IMR-90 (cell line): ENCODE measurements around the gene CSPG5. TPM values are rescaled to one million over a fixed set of nuclear protein-coding genes. Genes with fewer than 3 reads are reported as not detected.

ENCODE experiments used
- ATAC-seq: fragments of 200-7000 bp; cut with Tn5 transposase; 2 replicates; pipeline ENCODE4 v1.9.1; 2020; ENCODE audit warnings: low read depth, mild to moderate bottlenecking, moderate library complexity
- BruUV-seq: library from RNA; stranded (reverse); fragments of 400-500 nt; replicated peaks from 2 replicates; lab custom pipeline; 2021; lab: Mats Ljungman, UMichigan
- CTCF ChIA-PET: fragments of 300-600 bp; formaldehyde crosslinking; extraction: SDS; loops from one replicate; lab custom pipeline; 2021; ENCODE audit warnings: antibody characterized with exemption; lab: Yijun Ruan, JAX
- POLR2A ChIA-PET: fragments of 300-600 bp; sonication (Branson Sonifier 250); formaldehyde crosslinking; loops from one replicate; lab custom pipeline; 2022; ENCODE audit warnings: antibody characterized with exemption; ENCODE audit not compliant: unreplicated experiment; lab: Charles Lee
- DNase-seq: peaks from one replicate; pipeline ENCODE4 v3.0.0; 2013
- H2AFZ ChIP-seq: replicated peaks from 2 replicates; pipeline ENCODE3; 2013; ENCODE audit warnings: low read length, mild to moderate bottlenecking; ENCODE audit not compliant: poor library complexity
- H2AK5ac ChIP-seq: 2 replicates; pipeline ENCODE4 v1.6.1; 2013; ENCODE audit warnings: low read depth, low read length, inconsistent platforms
- H2AK9ac ChIP-seq: replicated peaks from 2 replicates; pipeline ENCODE3; 2013; ENCODE audit warnings: mild to moderate bottlenecking, low read depth, low read length, moderate library complexity; ENCODE audit not compliant: poor library complexity
- H2BK120ac ChIP-seq: 2 replicates; pipeline ENCODE4 v1.6.1; 2013; ENCODE audit warnings: low read depth, low read length, inconsistent platforms
- H2BK15ac ChIP-seq: 3 replicates; pipeline ENCODE4 v1.6.1; 2013; ENCODE audit warnings: low read depth, low read length, inconsistent platforms
- H2BK20ac ChIP-seq: 2 replicates; pipeline ENCODE4 v1.6.1; 2013; ENCODE audit warnings: low read depth, mild to moderate bottlenecking, inconsistent platforms, low read length, moderate library complexity
- H2BK5ac ChIP-seq: 2 replicates; pipeline ENCODE4 v1.6.1; 2013; ENCODE audit warnings: mild to moderate bottlenecking, low read depth, low read length, inconsistent platforms; ENCODE audit not compliant: poor library complexity, severe bottlenecking
- H3K14ac ChIP-seq: replicated peaks from 2 replicates; pipeline ENCODE4 v1.6.1; 2013; ENCODE audit warnings: low read depth, low read length, inconsistent platforms
- H3K18ac ChIP-seq: 2 replicates; pipeline ENCODE4 v1.6.1; 2013; ENCODE audit warnings: low read depth, low read length, control low read depth
- H3K23ac ChIP-seq: 2 replicates; pipeline ENCODE4 v1.6.1; 2013; ENCODE audit warnings: low read depth, low read length, inconsistent platforms
- H3K27ac ChIP-seq: 2 replicates; pipeline ENCODE4 v1.5.1; 2013; ENCODE audit warnings: mild to moderate bottlenecking, control low read depth, low read length; ENCODE audit not compliant: insufficient read depth
- H3K27me3 ChIP-seq: 2 replicates; pipeline ENCODE4 v1.6.1; 2013; ENCODE audit warnings: low read length; ENCODE audit not compliant: control insufficient read depth, insufficient read depth
- H3K36me3 ChIP-seq: 2 replicates; pipeline ENCODE4 v1.6.1; 2013; ENCODE audit warnings: low read length, mixed read lengths; ENCODE audit not compliant: control insufficient read depth, insufficient read depth
- H3K4ac ChIP-seq: 2 replicates; pipeline ENCODE4 v1.6.1; 2013; ENCODE audit warnings: low read depth, low read length, inconsistent platforms
- H3K4me1 ChIP-seq: 2 replicates; pipeline ENCODE4 v1.6.1; 2013; ENCODE audit warnings: low read length, mixed read lengths; ENCODE audit not compliant: control insufficient read depth, insufficient read depth
- H3K4me2 ChIP-seq: 2 replicates; pipeline ENCODE4 v1.6.1; 2013; ENCODE audit warnings: low read depth, mild to moderate bottlenecking, control low read depth, low read length, moderate library complexity
- H3K4me3 ChIP-seq: 2 replicates; pipeline ENCODE4 v1.5.1; 2013; ENCODE audit warnings: low read depth, mild to moderate bottlenecking, control low read depth, low read length, moderate library complexity; ENCODE audit not compliant: insufficient read depth
- H3K56ac ChIP-seq: 2 replicates; pipeline ENCODE4 v1.6.1; 2013; ENCODE audit warnings: low read length, inconsistent platforms; ENCODE audit not compliant: insufficient read depth; ENCODE audit errors: extremely low read depth
- H3K79me1 ChIP-seq, 2 experiments: 2 replicates each; pipeline ENCODE4 v1.6.1; 2013; ENCODE audit warnings: low read length in 2 of 2, inconsistent platforms in 1 of 2, low read depth in 1 of 2
- H3K9ac ChIP-seq: 2 replicates; pipeline ENCODE4 v1.6.1; 2013; ENCODE audit warnings: low read depth, low read length, control low read depth
- H3K9me1 ChIP-seq: 2 replicates; pipeline ENCODE4 v1.6.1; 2013; ENCODE audit warnings: low read length, inconsistent platforms; ENCODE audit not compliant: insufficient read depth
- H3K9me3 ChIP-seq: 2 replicates; pipeline ENCODE4 v1.6.1; 2013; ENCODE audit warnings: low read length; ENCODE audit not compliant: control insufficient read depth, insufficient read depth
- H4K20me1 ChIP-seq: 2 replicates; pipeline ENCODE4 v1.6.1; 2013; ENCODE audit warnings: low read length, inconsistent platforms; ENCODE audit not compliant: insufficient read depth
- H4K5ac ChIP-seq: 2 replicates; pipeline ENCODE4 v1.6.1; 2013; ENCODE audit warnings: mild to moderate bottlenecking, low read depth, low read length, control low read depth
- H4K8ac ChIP-seq, 2 experiments: 2 replicates each; pipeline ENCODE4 v1.6.1; 2013; ENCODE audit warnings: low read depth in 2 of 2, low read length in 2 of 2, control low read depth in 1 of 2, inconsistent platforms in 1 of 2
- H4K91ac ChIP-seq: 2 replicates; pipeline ENCODE4 v1.6.1; 2013; ENCODE audit warnings: low read depth, low read length, inconsistent platforms; ENCODE audit not compliant: insufficient read depth
- CHD1 ChIP-seq: IDR thresholded peaks from 2 replicates; pipeline ENCODE4 v1.6.1; 2012; ENCODE audit warnings: low read depth, low read length, improper control_type of control experiment
- FOS ChIP-seq: fragments of 150-350 bp; IDR thresholded peaks from 2 replicates; pipeline ENCODE4 v1.6.1; 2016; ENCODE audit warnings: low read depth, low read length
- NFE2L2 ChIP-seq: fragments of 150-350 bp; IDR thresholded peaks from 2 replicates; pipeline ENCODE4 v1.6.1; 2016; ENCODE audit warnings: low read depth, mild to moderate bottlenecking, low read length
- RAD21 ChIP-seq: IDR thresholded peaks from 2 replicates; pipeline ENCODE4 v1.6.1; 2012; ENCODE audit warnings: low read length, improper control_type of control experiment
- WGBS, 2 experiments: methylation state at CpG; one replicate each; pipeline versions ENCODE4 v1.1.5 to v1.1.7; 2013; ENCODE audit warnings: missing lambda C conversion rate in 2 of 2; ENCODE audit not compliant: insufficient read length in 1 of 2; ENCODE audit errors: extremely low coverage in 2 of 2; 5-methylcytosine and 5-hydroxymethylcytosine counted together
- dilution Hi-C: fragments of 300-500 bp; cut with HindIII; formaldehyde crosslinking; loops from one replicate; pipeline ENCODE4 v1.14.3; 2018; ENCODE audit warnings: low sequenced_read_pairs; ENCODE audit not compliant: unreplicated experiment
- in situ Hi-C: fragments of 300-500 bp; cut with MboI; formaldehyde crosslinking; loops from 3 replicates; pipeline ENCODE4 v1.14.3; 2019; ENCODE audit warnings: low sequenced_read_pairs, inconsistent platforms, mixed read lengths
- intact Hi-C: fragments of 100-400 bp; cut with micrococcal nuclease; formaldehyde crosslinking; loops from 2 replicates; pipeline ENCODE4 v1.10.0; 2022
- polyA plus RNA-seq, 3 experiments: library from polyadenylated mRNA; depleted of rRNA; stranded (reverse); fragments of >200 nt; gene quantifications; 2 replicates each; pipeline ENCODE4 v1.2.3, GENCODE V29; 2012; ENCODE audit warnings: low replicate concordance in 1 of 3
- total RNA-seq: library from RNA; depleted of rRNA; stranded (reverse); fragments of >200 nt; gene quantifications from 2 replicates; pipeline ENCODE4 v1.2.3, GENCODE V29; 2012

The CSPG5 gene
- total and polyA plus RNA-seq, 2 of the 4 experiments (the other 2 are of a cell fraction), result under 0.01 to 0.10 TPM

DNA sequence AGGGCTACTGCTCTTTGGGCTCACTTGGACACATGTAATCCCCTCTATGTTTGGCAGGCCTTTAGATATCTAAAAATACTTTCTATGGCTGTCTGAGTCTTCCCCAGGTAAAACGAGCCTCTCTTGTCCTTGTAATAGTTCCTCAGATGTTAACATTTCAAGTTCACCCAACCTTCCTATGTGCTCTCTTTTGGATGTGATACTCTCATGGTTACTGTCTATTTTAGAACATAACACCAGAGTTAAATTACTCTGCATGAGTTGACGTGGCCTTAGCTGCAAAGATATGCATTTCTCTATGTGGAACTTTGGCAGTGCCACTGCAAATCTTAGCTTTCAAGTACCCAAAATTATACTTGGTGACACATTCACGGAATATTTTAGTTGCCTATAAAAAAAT lies 31.9 kb upstream of the CSPG5 start:
- no peaks in the 10 kb centered on the region for H3K27me3 ChIP-seq
- H3K23ac ChIP-seq, result no peak overlapping the region
- no peaks in the 10 kb centered on the region for H3K9me3 ChIP-seq
- no peak overlapping the region for H2BK5ac ChIP-seq
- H3K9me1 ChIP-seq, result peaks cover 17% of the 10 kb centered on the region
- H3K4me2 ChIP-seq, result no peak overlapping the region
- H3K4me1 ChIP-seq, result peaks cover 6% of the 10 kb centered on the region; the same call in 1 of the 2 replicates
- H3K27ac ChIP-seq, result no peak overlapping the region
- H2BK15ac ChIP-seq, result no peak overlapping the region
- intact Hi-C loops (no loop called here), in situ Hi-C loops (no loop called here), dilution Hi-C loops (no loop called here)
- H3K9ac ChIP-seq, result no peak overlapping the region
- H3K36me3 ChIP-seq, result peaks cover 24% of the 10 kb centered on the region
- peaks cover 15% of the 10 kb centered on the region for H4K20me1 ChIP-seq
- H4K91ac ChIP-seq, result no peak overlapping the region
- H3K56ac ChIP-seq, result no peak overlapping the region
- no peak overlapping the region for H3K14ac ChIP-seq
- no peak overlapping the region for H2BK20ac ChIP-seq
- POLR2A ChIA-PET, result no interaction called here
- TF ChIP-seq CHD1, result no peak
- no peak for TF ChIP-seq FOS
- no peak for TF ChIP-seq NFE2L2
- no peak for TF ChIP-seq RAD21
- H3K79me1 ChIP-seq, result peaks cover 11 to 30% of the 10 kb centered on the region in 2 experiments
- H2AK9ac ChIP-seq, result no peak overlapping the region
- ATAC-seq, result no peak
- H4K8ac ChIP-seq, result no peak overlapping the region
- CTCF ChIA-PET, result no interaction called here
- H4K5ac ChIP-seq, result no peak overlapping the region
- H2BK120ac ChIP-seq, result no peak overlapping the region
- H2AFZ ChIP-seq, result no peak overlapping the region
- H2AK5ac ChIP-seq, result no peak overlapping the region
- H3K4me3 ChIP-seq, result no peak overlapping the region
- H3K18ac ChIP-seq, result no peak overlapping the region
- DNase-seq, result no peak
- BruUV-seq, result no TSS peak
- WGBS, 2 experiments, result no CpG with 5 or more reads among the region's 3 CpGs
- H3K4ac ChIP-seq, result no peak overlapping the region
